ENCODE data around the gene SAMD14.

- TF ChIP-seq POLR2A (IDR thresholded peaks at IDR 0.05; ENCODE audit: low read length) (no peak), GATA1 (IDR thresholded peaks at IDR 0.05; ENCODE audit: low read depth, low read length) (no peak)
Measured at GRCh38 chr17:50080827-50081226, 49.1 kb downstream of the SAMD14 start.
